Nephron progenitor cell (in vitro differentiated cells): Measurements from ENCODE around the gene CERK.

Experiments
- DNase-seq: peaks from one replicate; pipeline ENCODE4 v3.0.0; 2021
- H3K27ac Mint-ChIP-seq: 2 replicates; pipeline ENCODE4 v1.8.0; 2021; ENCODE audit warnings: mild to moderate bottlenecking, moderate library complexity, mixed read lengths
- H3K27me3 Mint-ChIP-seq: 2 replicates; pipeline ENCODE4 v1.8.0; 2021; ENCODE audit warnings: mild to moderate bottlenecking, low read depth, mixed read lengths; ENCODE audit not compliant: poor library complexity
- H3K36me3 Mint-ChIP-seq: 2 replicates; pipeline ENCODE4 v1.8.0; 2021; ENCODE audit warnings: low read depth, mixed read lengths
- H3K4me1 Mint-ChIP-seq: 2 replicates; pipeline ENCODE4 v1.8.0; 2021; ENCODE audit warnings: mixed read lengths
- H3K4me3 Mint-ChIP-seq: 2 replicates; pipeline ENCODE4 v1.8.0; 2021; ENCODE audit warnings: mild to moderate bottlenecking, moderate library complexity, mixed read lengths
- H3K9me3 Mint-ChIP-seq: 2 replicates; pipeline ENCODE4 v1.8.0; 2021; ENCODE audit warnings: mild to moderate bottlenecking, moderate library complexity, mixed read lengths
- TF ChIP-seq, protein P1 (sequence below): fragments of 200-600 bp; sonication (generic); IDR thresholded peaks from 2 replicates; pipeline ENCODE4 v1.5.0; 2021; ENCODE audit warnings: antibody characterized with exemption

Gene CERK

DNA sequence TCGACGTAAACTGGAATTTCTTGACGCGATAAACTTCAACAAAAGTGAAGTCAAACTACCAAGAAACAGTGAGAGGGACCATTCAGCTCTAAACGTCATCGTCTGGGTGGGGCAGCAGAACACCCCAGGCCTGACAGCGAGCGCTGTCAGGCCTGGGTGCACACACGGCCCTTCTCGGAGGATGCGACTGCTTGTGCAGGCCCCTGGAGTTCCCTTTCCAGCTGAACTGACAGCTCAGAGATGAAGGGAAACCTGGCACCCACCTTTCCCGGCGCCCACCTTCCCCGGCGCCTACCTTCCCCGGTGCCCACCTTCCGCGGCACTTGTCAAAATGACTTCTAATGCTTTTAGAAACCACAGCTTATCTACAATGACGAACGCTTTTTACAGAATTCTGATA lies 47.9 kb downstream of the CERK start:
- Mint-ChIP-seq H3K4me3 (no peak overlapping the region), H3K36me3 (peaks cover 46% of the 10 kb centered on the region), H3K27ac (no peak overlapping the region), H3K9me3 (no peaks in the 10 kb centered on the region), H3K4me1 (peaks cover 4% of the 10 kb centered on the region), H3K27me3 (no peaks in the 10 kb centered on the region)
- no peak for DNase-seq
- TF ChIP-seq, protein P1, sequence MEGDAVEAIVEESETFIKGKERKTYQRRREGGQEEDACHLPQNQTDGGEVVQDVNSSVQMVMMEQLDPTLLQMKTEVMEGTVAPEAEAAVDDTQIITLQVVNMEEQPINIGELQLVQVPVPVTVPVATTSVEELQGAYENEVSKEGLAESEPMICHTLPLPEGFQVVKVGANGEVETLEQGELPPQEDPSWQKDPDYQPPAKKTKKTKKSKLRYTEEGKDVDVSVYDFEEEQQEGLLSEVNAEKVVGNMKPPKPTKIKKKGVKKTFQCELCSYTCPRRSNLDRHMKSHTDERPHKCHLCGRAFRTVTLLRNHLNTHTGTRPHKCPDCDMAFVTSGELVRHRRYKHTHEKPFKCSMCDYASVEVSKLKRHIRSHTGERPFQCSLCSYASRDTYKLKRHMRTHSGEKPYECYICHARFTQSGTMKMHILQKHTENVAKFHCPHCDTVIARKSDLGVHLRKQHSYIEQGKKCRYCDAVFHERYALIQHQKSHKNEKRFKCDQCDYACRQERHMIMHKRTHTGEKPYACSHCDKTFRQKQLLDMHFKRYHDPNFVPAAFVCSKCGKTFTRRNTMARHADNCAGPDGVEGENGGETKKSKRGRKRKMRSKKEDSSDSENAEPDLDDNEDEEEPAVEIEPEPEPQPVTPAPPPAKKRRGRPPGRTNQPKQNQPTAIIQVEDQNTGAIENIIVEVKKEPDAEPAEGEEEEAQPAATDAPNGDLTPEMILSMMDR, result no peak

DNA sequence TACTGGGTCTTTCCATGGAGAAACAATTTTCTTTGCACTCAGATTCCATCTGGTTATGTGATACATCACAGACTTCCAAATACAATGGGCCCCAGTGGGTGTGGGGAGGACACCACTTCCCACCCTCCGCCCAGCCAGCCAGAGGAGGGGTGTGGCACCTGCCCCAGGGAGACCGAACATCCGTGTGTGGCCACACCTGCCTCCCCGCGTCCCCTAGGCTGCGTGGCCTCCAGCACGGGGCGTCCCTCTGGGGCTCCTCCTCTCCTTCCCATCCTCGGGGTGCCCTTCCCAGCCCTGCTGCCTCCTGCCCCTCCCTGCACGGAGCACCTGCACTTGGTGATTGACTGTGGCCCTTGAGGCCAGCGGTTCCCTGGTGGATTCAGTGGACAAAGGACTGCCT lies 49.1 kb downstream of the CERK start:
- Mint-ChIP-seq H3K27ac (peak overlapping the region; percentile 74), H3K4me1 (peaks cover 4% of the 10 kb centered on the region), H3K27me3 (no peaks in the 10 kb centered on the region), H3K36me3 (peaks cover 40% of the 10 kb centered on the region), H3K4me3 (no peak overlapping the region), H3K9me3 (no peaks in the 10 kb centered on the region)
- DNase-seq, result no peak
- TF ChIP-seq, protein P1, result no peak

DNA sequence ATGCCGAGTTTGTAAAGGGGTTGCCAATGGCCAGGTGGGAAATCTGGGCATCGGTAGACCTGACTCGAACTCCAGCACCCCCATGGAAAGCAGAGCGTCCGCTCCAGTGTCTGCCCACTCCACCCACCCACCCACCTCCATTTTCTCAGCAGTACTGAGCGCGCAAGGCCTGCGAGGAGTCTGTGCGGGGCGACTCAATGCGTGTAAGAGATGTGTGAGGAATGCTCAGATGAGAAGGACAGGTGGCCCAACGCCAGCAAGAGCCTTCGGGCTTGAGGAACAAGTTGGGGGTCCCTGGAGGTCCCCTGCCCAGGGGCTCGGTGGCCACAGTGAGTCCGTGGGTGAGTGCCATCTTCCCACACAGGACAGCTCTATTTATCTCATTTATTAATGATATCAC lies 50.6 kb downstream of the CERK start:
- no peaks in the 10 kb centered on the region for H3K27me3 Mint-ChIP-seq
- H3K27ac Mint-ChIP-seq, result no peak overlapping the region
- peaks cover 36% of the 10 kb centered on the region for H3K36me3 Mint-ChIP-seq
- no peak overlapping the region for H3K4me3 Mint-ChIP-seq
- H3K9me3 Mint-ChIP-seq, result no peaks in the 10 kb centered on the region
- peaks cover 4% of the 10 kb centered on the region for H3K4me1 Mint-ChIP-seq
- no peak for DNase-seq
- TF ChIP-seq, protein P1, result no peak

DNA sequence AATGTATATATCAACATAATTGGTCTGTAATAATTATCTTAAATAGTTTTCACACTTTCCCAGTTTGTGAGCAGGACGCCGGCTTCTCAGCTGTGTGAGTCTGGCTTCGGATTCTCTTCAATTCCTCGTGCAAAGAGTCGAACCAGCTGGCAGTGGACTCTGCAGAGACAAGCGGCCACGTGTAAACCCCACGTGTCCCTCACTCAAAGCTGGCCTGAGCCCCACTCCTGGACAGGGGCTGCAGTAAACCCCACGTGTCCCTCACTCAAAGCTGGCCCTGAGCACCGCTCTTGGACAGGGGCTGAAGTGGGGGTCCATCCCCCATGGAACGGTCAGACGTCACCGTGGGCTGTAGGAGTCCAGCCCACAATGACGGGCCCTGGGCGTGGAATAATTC lies 51.0 kb downstream of the CERK start:
- Mint-ChIP-seq H3K27me3 (no peaks in the 10 kb centered on the region), H3K4me1 (peaks cover 4% of the 10 kb centered on the region), H3K36me3 (peaks cover 36% of the 10 kb centered on the region), H3K9me3 (no peaks in the 10 kb centered on the region), H3K4me3 (no peak overlapping the region), H3K27ac (no peak overlapping the region)
- DNase-seq, result no peak
- TF ChIP-seq, protein P1, result no peak

DNA sequence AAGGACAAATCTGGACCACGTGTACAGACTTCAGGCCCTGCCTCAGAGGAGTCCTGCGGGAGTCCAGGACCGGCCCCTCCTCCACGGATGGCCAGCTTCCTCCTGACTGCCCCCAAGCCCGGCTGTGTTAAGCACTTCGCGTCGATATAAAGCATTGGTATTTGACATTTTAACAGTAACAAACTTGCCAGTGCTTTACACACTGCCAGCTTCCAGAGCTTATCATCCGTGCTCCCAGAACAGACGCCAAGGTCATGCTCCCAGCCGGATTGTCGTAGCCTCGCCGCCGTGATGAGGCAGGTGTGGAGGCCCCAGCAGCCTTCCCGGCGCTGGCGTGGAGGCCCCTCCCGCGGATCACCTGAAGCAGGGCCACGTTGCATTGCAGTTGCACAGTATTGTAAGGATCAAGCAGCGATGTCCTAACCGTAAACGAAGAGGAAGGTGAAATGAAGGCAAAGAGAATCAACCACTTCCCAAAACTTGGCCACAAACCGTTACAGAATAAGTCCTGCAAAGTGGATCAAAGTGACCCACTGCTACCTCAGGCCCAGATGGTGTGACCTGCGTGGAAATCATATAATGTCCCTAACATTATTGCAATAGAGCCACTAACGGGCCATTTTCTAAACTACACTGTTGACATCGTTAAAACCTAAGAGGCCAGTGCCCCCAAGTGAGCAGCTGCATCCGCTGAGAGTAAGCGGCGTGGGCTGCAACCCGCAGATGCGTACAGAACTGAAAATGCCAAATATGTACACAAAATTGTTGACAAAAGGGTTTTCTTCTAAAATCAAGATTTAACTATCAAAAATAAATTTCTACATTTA lies 51.6 kb downstream of the CERK start:
- no peak for DNase-seq
- Mint-ChIP-seq H3K27me3 (no peaks in the 10 kb centered on the region), H3K9me3 (no peaks in the 10 kb centered on the region), H3K4me1 (peaks cover 4% of the 10 kb centered on the region), H3K27ac (peak overlapping the region; percentile 71), H3K4me3 (no peak overlapping the region), H3K36me3 (peaks cover 30% of the 10 kb centered on the region)
- TF ChIP-seq, protein P1, result no peak

DNA sequence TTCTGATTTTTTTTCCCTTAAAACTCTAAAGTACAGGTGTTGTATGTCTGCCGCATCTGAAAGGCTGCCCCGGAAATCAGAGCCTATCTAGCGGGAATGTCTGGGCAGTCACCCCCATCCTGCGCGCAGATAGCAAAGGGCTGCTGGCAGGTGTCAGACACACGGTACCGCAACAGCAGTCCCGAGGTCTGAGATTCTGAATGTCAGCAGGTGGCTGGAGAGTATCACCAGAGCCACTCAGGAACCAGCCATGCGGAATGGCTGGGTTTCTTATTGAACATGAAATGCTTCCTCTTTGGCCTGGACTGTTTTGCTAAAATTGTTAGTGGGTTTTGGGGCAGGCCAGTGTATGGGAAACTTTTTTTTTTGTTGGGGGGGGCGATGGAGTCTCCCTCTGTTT lies 53.3 kb downstream of the CERK start:
- no peak overlapping the region for H3K27ac Mint-ChIP-seq
- peaks cover 18% of the 10 kb centered on the region for H3K36me3 Mint-ChIP-seq
- H3K4me1 Mint-ChIP-seq, result peaks cover 4% of the 10 kb centered on the region
- TF ChIP-seq, protein P1, result no peak
- no peaks in the 10 kb centered on the region for H3K9me3 Mint-ChIP-seq
- H3K27me3 Mint-ChIP-seq, result no peaks in the 10 kb centered on the region
- H3K4me3 Mint-ChIP-seq, result no peak overlapping the region
- no peak for DNase-seq
